ENCODE results near the gene WNT11. TPM values are rescaled to one million over a fixed set of nuclear protein-coding genes. Genes with fewer than 3 reads are reported as not detected.

The WNT11 gene
- total RNA-seq, 1 donor from 2014 or later: 1.5 TPM

GRCh38 chr11:76250520-76251225 is 44.4 kb upstream of the WNT11 start:
- Mint-ChIP-seq H3K9me3 (ENCODE audit: low read depth) (no peaks in the 10 kb centered on the region), H3K4me3 (ENCODE audit: low read depth) (no peak overlapping the region), H3K36me3 (ENCODE audit: insufficient read depth) (no peaks in the 10 kb centered on the region), H3K27ac (no peak overlapping the region), H3K4me1 (ENCODE audit: low read depth) (no peaks in the 10 kb centered on the region), H3K27me3 (peaks cover 18% of the 10 kb centered on the region)
- TF ChIP-seq CTCF (IDR thresholded peaks at IDR 0.05; ENCODE audit: unreplicated experiment): no peak
- DNase-seq (ENCODE audit: low spot score, unreplicated experiment): no peak

- TF ChIP-seq CTCF (IDR thresholded peaks at IDR 0.05; ENCODE audit: unreplicated experiment): no peak
- Mint-ChIP-seq H3K27me3 (peaks cover 32% of the 10 kb centered on the region), H3K9me3 (ENCODE audit: low read depth) (no peaks in the 10 kb centered on the region)
Observed at GRCh38 chr11:76249195-76249741, 43.0 kb upstream of the WNT11 start.

GRCh38 chr11:76248210-76248609 is 41.9 kb upstream of the WNT11 start:
- Mint-ChIP-seq H3K4me3 (ENCODE audit: low read depth) (no peak overlapping the region), H3K4me1 (ENCODE audit: low read depth) (no peaks in the 10 kb centered on the region), H3K9me3 (ENCODE audit: low read depth) (no peaks in the 10 kb centered on the region), H3K36me3 (ENCODE audit: insufficient read depth) (no peaks in the 10 kb centered on the region), H3K27me3 (peaks cover 33% of the 10 kb centered on the region), H3K27ac (no peak overlapping the region)
- DNase-seq (ENCODE audit: low spot score, unreplicated experiment): no peak
- peak; percentile 31 for TF ChIP-seq CTCF (IDR thresholded peaks at IDR 0.05; ENCODE audit: unreplicated experiment)

More at GRCh38 chr11:76249195-76249741, 43.0 kb upstream of the WNT11 start:
- Mint-ChIP-seq H3K4me3 (ENCODE audit: low read depth) (no peak overlapping the region), H3K27ac (no peak overlapping the region), H3K4me1 (ENCODE audit: low read depth) (no peaks in the 10 kb centered on the region), H3K36me3 (ENCODE audit: insufficient read depth) (no peaks in the 10 kb centered on the region)
- DNase-seq (ENCODE audit: low spot score, unreplicated experiment): no peak

GRCh38 chr11:76247091-76247490 is 40.8 kb upstream of the WNT11 start:
- DNase-seq (ENCODE audit: low spot score, unreplicated experiment): no peak
- peaks cover 37% of the 10 kb centered on the region for H3K27me3 Mint-ChIP-seq
- TF ChIP-seq CTCF (IDR thresholded peaks at IDR 0.05; ENCODE audit: unreplicated experiment): no peak
- peaks cover 2% of the 10 kb centered on the region for H3K4me1 Mint-ChIP-seq (ENCODE audit: low read depth)
- no peaks in the 10 kb centered on the region for H3K36me3 Mint-ChIP-seq (ENCODE audit: insufficient read depth)
- H3K4me3 Mint-ChIP-seq (ENCODE audit: low read depth): no peak overlapping the region
- no peak overlapping the region for H3K27ac Mint-ChIP-seq
- no peaks in the 10 kb centered on the region for H3K9me3 Mint-ChIP-seq (ENCODE audit: low read depth)

- no peak for DNase-seq (ENCODE audit: low spot score, unreplicated experiment)
- no peak overlapping the region for H3K27ac Mint-ChIP-seq
- peaks cover 33% of the 10 kb centered on the region for H3K27me3 Mint-ChIP-seq
- peaks cover 2% of the 10 kb centered on the region for H3K4me1 Mint-ChIP-seq (ENCODE audit: low read depth)
- H3K4me3 Mint-ChIP-seq (ENCODE audit: low read depth): no peak overlapping the region
- H3K9me3 Mint-ChIP-seq (ENCODE audit: low read depth): no peaks in the 10 kb centered on the region
- H3K36me3 Mint-ChIP-seq (ENCODE audit: insufficient read depth): no peaks in the 10 kb centered on the region
- no peak for TF ChIP-seq CTCF (IDR thresholded peaks at IDR 0.05; ENCODE audit: unreplicated experiment)
Observed at GRCh38 chr11:76246271-76246933, 40.1 kb upstream of the WNT11 start.

All from progenitor cell of endocrine pancreas (in vitro differentiated cells).